ENCODE results near the gene ATN1. TPM values are rescaled to one million over a fixed set of nuclear protein-coding genes. Genes with fewer than 3 reads are reported as not detected.
A peak's percentile ranks its signal among the peaks of the same experiment; 100 is the strongest.

Gene ATN1
- total RNA-seq, 4 donors from 2014 or later, result 53.3 to 100 (median 84.9) TPM

DNA sequence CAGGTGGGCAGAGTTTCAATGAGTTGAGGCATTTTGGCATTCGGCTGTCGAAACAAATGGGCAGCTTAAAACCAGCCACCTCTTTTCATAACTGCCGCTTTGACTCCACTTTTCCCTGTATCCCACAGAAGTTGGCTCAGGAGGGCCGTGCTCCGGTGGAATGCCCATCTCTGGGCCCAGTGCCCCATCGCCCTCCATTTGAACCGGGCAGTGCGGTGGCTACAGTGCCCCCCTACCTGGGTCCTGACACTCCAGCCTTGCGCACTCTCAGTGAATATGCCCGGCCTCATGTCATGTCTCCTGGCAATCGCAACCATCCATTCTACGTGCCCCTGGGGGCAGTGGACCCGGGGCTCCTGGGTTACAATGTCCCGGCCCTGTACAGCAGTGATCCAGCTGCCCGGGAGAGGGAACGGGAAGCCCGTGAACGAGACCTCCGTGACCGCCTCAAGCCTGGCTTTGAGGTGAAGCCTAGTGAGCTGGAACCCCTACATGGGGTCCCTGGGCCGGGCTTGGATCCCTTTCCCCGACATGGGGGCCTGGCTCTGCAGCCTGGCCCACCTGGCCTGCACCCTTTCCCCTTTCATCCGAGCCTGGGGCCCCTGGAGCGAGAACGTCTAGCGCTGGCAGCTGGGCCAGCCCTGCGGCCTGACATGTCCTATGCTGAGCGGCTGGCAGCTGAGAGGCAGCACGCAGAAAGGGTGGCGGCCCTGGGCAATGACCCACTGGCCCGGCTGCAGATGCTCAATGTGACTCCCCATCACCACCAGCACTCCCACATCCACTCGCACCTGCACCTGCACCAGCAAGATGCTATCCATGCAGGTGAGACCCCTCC is 10.8 kb downstream of the ATN1 start:
- H3K27ac ChIP-seq, result peak overlapping the region; percentile 90 to 96 (median 93)
- TF ChIP-seq POLR2A (IDR thresholded peaks at IDR 0.05), result peak in 1 of 2 donors; percentile 5
- TF ChIP-seq, protein P1, sequence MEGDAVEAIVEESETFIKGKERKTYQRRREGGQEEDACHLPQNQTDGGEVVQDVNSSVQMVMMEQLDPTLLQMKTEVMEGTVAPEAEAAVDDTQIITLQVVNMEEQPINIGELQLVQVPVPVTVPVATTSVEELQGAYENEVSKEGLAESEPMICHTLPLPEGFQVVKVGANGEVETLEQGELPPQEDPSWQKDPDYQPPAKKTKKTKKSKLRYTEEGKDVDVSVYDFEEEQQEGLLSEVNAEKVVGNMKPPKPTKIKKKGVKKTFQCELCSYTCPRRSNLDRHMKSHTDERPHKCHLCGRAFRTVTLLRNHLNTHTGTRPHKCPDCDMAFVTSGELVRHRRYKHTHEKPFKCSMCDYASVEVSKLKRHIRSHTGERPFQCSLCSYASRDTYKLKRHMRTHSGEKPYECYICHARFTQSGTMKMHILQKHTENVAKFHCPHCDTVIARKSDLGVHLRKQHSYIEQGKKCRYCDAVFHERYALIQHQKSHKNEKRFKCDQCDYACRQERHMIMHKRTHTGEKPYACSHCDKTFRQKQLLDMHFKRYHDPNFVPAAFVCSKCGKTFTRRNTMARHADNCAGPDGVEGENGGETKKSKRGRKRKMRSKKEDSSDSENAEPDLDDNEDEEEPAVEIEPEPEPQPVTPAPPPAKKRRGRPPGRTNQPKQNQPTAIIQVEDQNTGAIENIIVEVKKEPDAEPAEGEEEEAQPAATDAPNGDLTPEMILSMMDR (IDR thresholded peaks at IDR 0.05), result peak in 1 of 6 experiments; percentile 4
- WGBS, 2 donors, result 76 to 84% methylated on average over 21 to 26 of the region's 32 CpGs
- intact Hi-C loops (cut with DNase I), result loop anchor here (2.0 kb wide), 1 partner anchor 70 kb away; no protein-coding TSS in a partner anchor
- H3K36me3 ChIP-seq, result peaks cover 33% of the 10 kb centered on the region in 2 donors
- H3K4me3 ChIP-seq (replicated peaks in 1 of 3), result peak overlapping the region in 1 of 3 donors; percentile 46
- no peak for DNase-seq
- H3K4me1 ChIP-seq, result peaks cover 27 to 41% of the 10 kb centered on the region in 2 donors
- H3K27me3 ChIP-seq, result no peaks in the 10 kb centered on the region
- H3K9me3 ChIP-seq, result no peaks in the 10 kb centered on the region

- intact Hi-C loops (cut with DNase I), result loop anchor here (2.0 kb wide), 1 partner anchor 70 kb away; no protein-coding TSS in a partner anchor
- no peak overlapping the region for H3K27ac ChIP-seq
- H3K4me3 ChIP-seq (replicated peaks in 1 of 3), result no peak overlapping the region
- no peak for TF ChIP-seq POLR2A (IDR thresholded peaks at IDR 0.05)
- TF ChIP-seq, protein P1 (IDR thresholded peaks at IDR 0.05), result no peak
- H3K9me3 ChIP-seq, result no peaks in the 10 kb centered on the region
- WGBS, 2 donors, result 79 to 80% methylated on average over 2 of the region's 2 CpGs
- DNase-seq, result no peak
- H3K36me3 ChIP-seq, result peaks cover 27 to 28% of the 10 kb centered on the region in 2 donors
- no peaks in the 10 kb centered on the region for H3K27me3 ChIP-seq
- H3K4me1 ChIP-seq, result peaks cover 27 to 35% of the 10 kb centered on the region in 2 donors
Measured at GRCh38 chr12:6939191-6939540, 11.4 kb downstream of the ATN1 start.

- Histone ChIP-seq H3K27me3 (no peaks in the 10 kb centered on the region), H3K36me3 (peaks cover 10% of the 10 kb centered on the region in 2 donors), H3K4me3 (replicated peaks in 1 of 3) (no peak overlapping the region), H3K9me3 (no peaks in the 10 kb centered on the region), H3K4me1 (peaks cover 38 to 46% of the 10 kb centered on the region in 2 donors), H3K27ac (no peak overlapping the region)
- intact Hi-C loops (cut with DNase I), result no loop called here
- no peak for TF ChIP-seq POLR2A (IDR thresholded peaks at IDR 0.05)
- TF ChIP-seq, protein P1 (IDR thresholded peaks at IDR 0.05), result no peak
- WGBS, 2 donors, result 80 to 97% methylated on average over 3 to 9 of the region's 12 CpGs
- no peak for DNase-seq
Measured at GRCh38 chr12:6941267-6941666, 13.5 kb downstream of the ATN1 start.

DNA sequence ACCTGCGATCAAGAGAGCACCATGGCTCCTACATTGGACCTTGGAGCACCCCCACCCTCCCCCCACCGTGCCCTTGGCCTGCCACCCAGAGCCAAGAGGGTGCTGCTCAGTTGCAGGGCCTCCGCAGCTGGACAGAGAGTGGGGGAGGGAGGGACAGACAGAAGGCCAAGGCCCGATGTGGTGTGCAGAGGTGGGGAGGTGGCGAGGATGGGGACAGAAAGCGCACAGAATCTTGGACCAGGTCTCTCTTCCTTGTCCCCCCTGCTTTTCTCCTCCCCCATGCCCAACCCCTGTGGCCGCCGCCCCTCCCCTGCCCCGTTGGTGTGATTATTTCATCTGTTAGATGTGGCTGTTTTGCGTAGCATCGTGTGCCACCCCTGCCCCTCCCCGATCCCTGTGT is 14.0 kb downstream of the ATN1 start:
- Histone ChIP-seq H3K27me3 (no peaks in the 10 kb centered on the region), H3K9me3 (no peaks in the 10 kb centered on the region), H3K36me3 (peaks cover 9 to 10% of the 10 kb centered on the region in 2 donors), H3K27ac (no peak overlapping the region), H3K4me3 (replicated peaks in 1 of 3) (no peak overlapping the region), H3K4me1 (peaks cover 35 to 45% of the 10 kb centered on the region in 2 donors)
- no peak for TF ChIP-seq POLR2A (IDR thresholded peaks at IDR 0.05)
- TF ChIP-seq, protein P1 (IDR thresholded peaks at IDR 0.05), result no peak
- intact Hi-C loops (cut with DNase I), result no loop called here
- WGBS, 2 donors, result 81 to 82% methylated on average over 12 of the region's 12 CpGs
- no peak for DNase-seq

DNA sequence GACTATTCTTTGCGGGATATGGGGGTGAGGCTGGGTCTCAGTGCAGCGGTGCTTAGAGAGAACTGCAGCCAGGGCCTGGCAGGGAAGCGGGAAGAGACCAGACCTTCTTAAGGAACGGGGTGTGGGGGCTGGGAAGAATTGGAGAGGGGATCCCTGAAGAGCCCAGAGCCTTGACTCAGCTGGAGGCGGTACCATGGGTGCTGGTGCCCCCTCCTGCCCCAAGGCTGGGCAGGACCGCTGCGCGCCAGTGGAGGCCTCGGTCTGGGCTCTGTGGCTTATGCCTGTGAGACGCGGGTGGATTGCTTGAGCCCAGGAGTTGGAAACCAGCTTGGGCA is 14.5 kb downstream of the ATN1 start:
- H3K4me1 ChIP-seq, result peaks cover 30 to 45% of the 10 kb centered on the region in 2 donors
- no peaks in the 10 kb centered on the region for H3K9me3 ChIP-seq
- no peaks in the 10 kb centered on the region for H3K27me3 ChIP-seq
- H3K4me3 ChIP-seq (replicated peaks in 1 of 3), result no peak overlapping the region
- 88 to 93% methylated on average over 6 to 11 of the region's 11 CpGs for WGBS, 2 donors
- peaks cover 9 to 10% of the 10 kb centered on the region in 2 donors for H3K36me3 ChIP-seq
- no peak for TF ChIP-seq POLR2A (IDR thresholded peaks at IDR 0.05)
- TF ChIP-seq, protein P1 (IDR thresholded peaks at IDR 0.05), result no peak
- intact Hi-C loops (cut with DNase I), result no loop called here
- no peak for DNase-seq
- peak overlapping the region in 1 of 3 donors; percentile 92 for H3K27ac ChIP-seq
